ENCODE measurements around the gene SASS6. TPM values are rescaled to one million over a fixed set of nuclear protein-coding genes. Genes with fewer than 3 reads are reported as not detected.

Gene SASS6
- total and polyA plus RNA-seq, 10 of the 15 experiments (the other 5 are each of a cell fraction or from before 2014, with no cell fraction given) = 6.6 to 17.9 (median 10.2) TPM

DNA sequence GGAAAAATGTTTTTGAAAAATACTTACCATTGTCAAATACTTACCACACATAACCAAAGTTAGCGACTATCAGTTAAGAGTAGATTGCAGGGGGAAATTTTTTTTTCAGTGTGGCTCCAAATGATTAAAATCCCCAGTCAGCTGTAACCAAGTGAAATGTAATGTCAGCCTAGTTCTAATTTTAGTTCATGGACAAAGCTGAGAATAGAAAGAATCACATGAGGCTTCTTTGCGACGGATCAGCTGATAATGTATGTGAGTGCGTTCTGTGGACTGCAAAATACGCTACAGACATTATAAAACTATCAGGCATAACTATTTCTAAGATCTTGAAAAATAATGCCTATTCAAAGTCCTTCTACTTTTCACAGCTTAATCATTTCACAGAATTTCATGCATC is 45.4 kb upstream of the SASS6 start, which contains the start of gene LRRC39:
Gene LRRC39, minus strand, starts transcription at position 166 of the 400 bp plus-strand sequence. CDS start 9,740 bp downstream, outside the sequence.
- TF ChIP-seq FOXK2 (IDR thresholded peaks at IDR 0.05) (no peak), RFX5 (IDR thresholded peaks at IDR 0.05; ENCODE audit: low read depth, low read length) (no peak), BHLHE40 (IDR thresholded peaks at IDR 0.05; ENCODE audit: borderline replicate concordance in 1 of 2, low read depth in 2 of 2, low read length in 1 of 2) (no peak), MEF2B (IDR thresholded peaks at IDR 0.05; ENCODE audit: partially characterized antibody, poor library complexity, severe bottlenecking) (no peak), GABPA (IDR thresholded peaks at IDR 0.05; ENCODE audit: low read depth) (no peak), TARDBP (IDR thresholded peaks at IDR 0.05; ENCODE audit: borderline replicate concordance) (no peak), KDM1A (IDR thresholded peaks at IDR 0.05; ENCODE audit: borderline replicate concordance) (no peak), MTA3 (IDR thresholded peaks at IDR 0.05; ENCODE audit: borderline replicate concordance, low read length) (no peak), SUPT20H (IDR thresholded peaks at IDR 0.05; ENCODE audit: borderline replicate concordance, control insufficient read depth, low read depth, low read length) (no peak), SRF (IDR thresholded peaks at IDR 0.05; ENCODE audit: low read depth in 2 of 2, low read length in 2 of 2) (no peak), TCF12 (IDR thresholded peaks at IDR 0.05; ENCODE audit: low read depth, low read length) (no peak), RELA (IDR thresholded peaks at IDR 0.05; ENCODE audit: borderline replicate concordance, partially characterized antibody) (no peak), TCF3 (IDR thresholded peaks at IDR 0.05; ENCODE audit: borderline replicate concordance, insufficient read depth, low read depth, low read length) (no peak), NR2F1 (conservative IDR thresholded peaks at IDR 0.05) (no peak)
- TF ChIP-seq, protein P1, sequence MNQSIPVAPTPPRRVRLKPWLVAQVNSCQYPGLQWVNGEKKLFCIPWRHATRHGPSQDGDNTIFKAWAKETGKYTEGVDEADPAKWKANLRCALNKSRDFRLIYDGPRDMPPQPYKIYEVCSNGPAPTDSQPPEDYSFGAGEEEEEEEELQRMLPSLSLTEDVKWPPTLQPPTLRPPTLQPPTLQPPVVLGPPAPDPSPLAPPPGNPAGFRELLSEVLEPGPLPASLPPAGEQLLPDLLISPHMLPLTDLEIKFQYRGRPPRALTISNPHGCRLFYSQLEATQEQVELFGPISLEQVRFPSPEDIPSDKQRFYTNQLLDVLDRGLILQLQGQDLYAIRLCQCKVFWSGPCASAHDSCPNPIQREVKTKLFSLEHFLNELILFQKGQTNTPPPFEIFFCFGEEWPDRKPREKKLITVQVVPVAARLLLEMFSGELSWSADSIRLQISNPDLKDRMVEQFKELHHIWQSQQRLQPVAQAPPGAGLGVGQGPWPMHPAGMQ (IDR thresholded peaks at IDR 0.05; ENCODE audit: borderline replicate concordance) = no peak
- TF ChIP-seq, protein P2, sequence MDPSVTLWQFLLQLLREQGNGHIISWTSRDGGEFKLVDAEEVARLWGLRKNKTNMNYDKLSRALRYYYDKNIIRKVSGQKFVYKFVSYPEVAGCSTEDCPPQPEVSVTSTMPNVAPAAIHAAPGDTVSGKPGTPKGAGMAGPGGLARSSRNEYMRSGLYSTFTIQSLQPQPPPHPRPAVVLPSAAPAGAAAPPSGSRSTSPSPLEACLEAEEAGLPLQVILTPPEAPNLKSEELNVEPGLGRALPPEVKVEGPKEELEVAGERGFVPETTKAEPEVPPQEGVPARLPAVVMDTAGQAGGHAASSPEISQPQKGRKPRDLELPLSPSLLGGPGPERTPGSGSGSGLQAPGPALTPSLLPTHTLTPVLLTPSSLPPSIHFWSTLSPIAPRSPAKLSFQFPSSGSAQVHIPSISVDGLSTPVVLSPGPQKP (IDR thresholded peaks at IDR 0.05; ENCODE audit: low read depth, low read length) = no peak
- DNase-seq (ENCODE audit: low read depth, low spot score) = no peak
- RAD21 ChIA-PET (ENCODE audit: unreplicated experiment) = no interaction called here
- no peaks in the 10 kb centered on the region for H3K27me3 ChIP-seq (replicated peaks in 1 of 2; ENCODE audit: control insufficient read depth in 2 of 2, insufficient read depth in 2 of 2, low read length in 1 of 2)
- SMC1A ChIA-PET (ENCODE audit: uncharacterized antibody, unreplicated experiment) = no interaction called here
- no peak within 1 kb of the TSS for H3K4me2 ChIP-seq (ENCODE audit: control insufficient read depth, insufficient read depth)
- H3K9me3 ChIP-seq (replicated peaks; ENCODE audit: control insufficient read depth, insufficient read depth, low read length) = no peaks in the 10 kb centered on the region
- no peak for ATAC-seq
- WGBS (ENCODE audit: insufficient coverage, insufficient replicate concordance, low lambda C conversion rate, missing lambda C conversion rate) = 74% methylated on average over 5 of the region's 5 CpGs
- no peaks in the 10 kb centered on the region for H4K20me1 ChIP-seq (ENCODE audit: control insufficient read depth, insufficient read depth)
- no peak within 1 kb of the TSS for H2AFZ ChIP-seq (ENCODE audit: control insufficient read depth, low read depth, low read length)
- FAIRE-seq = no peak
- CTCF ChIA-PET = interaction anchor here (1.3 kb wide), 1 partner anchor 281 kb away, joined by 3 read pairs; no protein-coding TSS in a partner anchor
- no peaks in the 10 kb centered on the region for H3K79me2 ChIP-seq (ENCODE audit: control insufficient read depth, insufficient read depth, low read length)
- H3K36me3 ChIP-seq (ENCODE audit: control insufficient read depth in 2 of 2, insufficient read depth in 2 of 2, low read length in 1 of 2) = no peaks in the 10 kb centered on the region
- no peak within 1 kb of the TSS for H3K27ac ChIP-seq (ENCODE audit: control insufficient read depth, insufficient read depth)
- no peaks in the 10 kb centered on the region for H3K4me1 ChIP-seq (ENCODE audit: control insufficient read depth, insufficient read depth, low read length)
- in situ Hi-C loops (cut with MboI) (no loop called here), intact Hi-C loops (cut with micrococcal nuclease; ENCODE audit: unreplicated experiment) (no loop called here)
- H3K4me3 ChIP-seq = no peak within 1 kb of the TSS
- BruUV-seq (replicated peaks) = no TSS peak
- POLR2A ChIA-PET = no interaction called here
- no peak within 1 kb of the TSS for H3K9ac ChIP-seq (ENCODE audit: control insufficient read depth, insufficient read depth, low read length)

All from GM12878 (cell line).